ENCODE data around the gene TMEM176A. TPM values are rescaled to one million over a fixed set of nuclear protein-coding genes. Genes with fewer than 3 reads are reported as not detected.
A peak's percentile ranks its signal among the peaks of the same experiment; 100 is the strongest.

The TMEM176A gene
- total and polyA plus RNA-seq, 8 donors: 2.7 to 48.8 (median 5.9) TPM

- H3K27ac ChIP-seq: no peak overlapping the region
- H3K36me3 ChIP-seq: no peaks in the 10 kb centered on the region
- H3K9me3 ChIP-seq: peaks cover 0 to 10% of the 10 kb centered on the region in 2 donors
- no peaks in the 10 kb centered on the region for H3K4me1 ChIP-seq
- DNase-seq (no peak), ATAC-seq (no peak)
- no peaks in the 10 kb centered on the region for H3K27me3 ChIP-seq
- H3K4me3 ChIP-seq: no peak overlapping the region
- intact Hi-C loops (cut with DNase I): no loop called here
- TF ChIP-seq CTCF (IDR thresholded peaks at IDR 0.05): no peak
Measured at GRCh38 chr7:150814328-150815001, 13.9 kb downstream of the TMEM176A start.

DNA sequence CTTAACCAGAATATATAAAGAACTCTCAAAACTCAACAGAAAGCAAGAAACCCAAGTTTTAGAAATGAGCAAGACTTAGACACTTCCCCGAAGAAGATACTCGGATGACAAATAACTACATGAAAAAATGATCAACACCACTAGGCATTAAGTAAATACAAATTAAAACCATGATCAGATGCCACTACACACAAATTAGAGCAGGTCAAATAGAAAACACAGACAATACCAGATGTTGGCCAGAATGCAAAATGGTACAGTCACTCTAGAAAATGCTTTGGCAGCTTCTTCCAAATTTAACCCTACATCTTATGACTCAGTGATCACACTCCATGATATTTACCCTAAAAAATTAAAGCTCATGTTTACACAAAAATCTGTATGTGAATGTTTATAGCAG, 18.4 kb downstream of the TMEM176A start:
- H3K4me3 ChIP-seq: no peak overlapping the region
- intact Hi-C loops (cut with DNase I): no loop called here
- no peak for ATAC-seq

DNA sequence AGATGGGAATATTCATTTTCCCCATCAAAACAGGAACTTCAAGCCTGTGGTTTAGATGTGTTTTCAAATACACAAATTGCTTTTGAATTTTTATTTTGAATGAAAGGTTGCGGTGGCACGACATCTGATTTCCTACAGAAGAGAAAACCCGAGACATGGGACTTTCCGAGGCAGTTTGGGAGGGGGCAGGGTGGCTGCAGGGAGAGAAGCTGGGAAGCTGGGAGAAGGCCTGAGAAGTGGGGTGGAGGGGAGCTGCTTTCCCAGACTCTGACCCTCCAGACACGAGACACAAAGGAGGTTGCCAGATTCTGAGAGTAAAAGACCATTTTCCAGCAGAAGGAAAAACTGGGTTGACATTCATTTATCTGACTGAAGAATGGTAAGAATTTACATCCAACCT, 19.6 kb downstream of the TMEM176A start:
- H3K4me1 ChIP-seq: no peaks in the 10 kb centered on the region
- H3K27me3 ChIP-seq: no peaks in the 10 kb centered on the region
- no peak for DNase-seq
- ATAC-seq: peak; percentile 39
- H3K36me3 ChIP-seq: no peaks in the 10 kb centered on the region
- H3K9me3 ChIP-seq: peaks cover 0 to 10% of the 10 kb centered on the region in 2 donors
- TF ChIP-seq CTCF (IDR thresholded peaks at IDR 0.05): no peak
- H3K4me3 ChIP-seq: no peak overlapping the region
- peak overlapping the region in 1 of 2 donors; percentile 31 for H3K27ac ChIP-seq
- intact Hi-C loops (cut with DNase I): no loop called here

More for the DNA sequence above, 18.4 kb downstream of the TMEM176A start:
- Histone ChIP-seq H3K27ac (no peak overlapping the region), H3K4me1 (no peaks in the 10 kb centered on the region), H3K27me3 (no peaks in the 10 kb centered on the region), H3K36me3 (no peaks in the 10 kb centered on the region), H3K9me3 (peaks cover 0 to 10% of the 10 kb centered on the region in 2 donors)
- TF ChIP-seq CTCF (IDR thresholded peaks at IDR 0.05): no peak
- DNase-seq: no peak

- no peak for ATAC-seq
- peaks cover 0 to 9% of the 10 kb centered on the region in 2 donors for H3K9me3 ChIP-seq
- H3K36me3 ChIP-seq: no peaks in the 10 kb centered on the region
- H3K4me3 ChIP-seq: no peak overlapping the region
- no peaks in the 10 kb centered on the region for H3K4me1 ChIP-seq
- intact Hi-C loops (cut with DNase I): no loop called here
- H3K27ac ChIP-seq: peak overlapping the region in 1 of 2 donors; percentile 31
- TF ChIP-seq CTCF (IDR thresholded peaks at IDR 0.05): no peak
- no peak for DNase-seq
- no peaks in the 10 kb centered on the region for H3K27me3 ChIP-seq
Measured at GRCh38 chr7:150820578-150821198, 20.1 kb downstream of the TMEM176A start.

DNA sequence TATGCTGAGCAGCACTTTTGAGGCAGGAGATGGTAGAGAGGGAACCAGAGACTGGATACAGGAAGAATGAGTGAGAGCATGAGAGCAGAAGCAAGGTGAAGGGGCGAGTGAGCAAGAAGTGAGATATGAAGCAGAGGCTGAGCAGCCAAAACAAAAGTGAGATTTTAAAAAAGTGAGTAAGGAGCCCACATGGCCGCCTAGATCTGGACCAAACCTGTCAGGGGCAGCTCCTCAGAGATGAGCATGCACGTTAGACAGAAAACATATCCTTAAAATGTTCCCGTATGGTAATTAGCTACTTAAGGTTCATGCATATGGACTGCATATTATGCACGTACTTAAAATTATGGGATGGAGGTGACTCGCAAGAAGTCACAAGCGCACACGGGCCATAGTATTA, 22.5 kb downstream of the TMEM176A start:
- Histone ChIP-seq H3K27ac (no peak overlapping the region), H3K27me3 (no peaks in the 10 kb centered on the region), H3K4me3 (no peak overlapping the region), H3K36me3 (no peaks in the 10 kb centered on the region), H3K4me1 (no peaks in the 10 kb centered on the region), H3K9me3 (no peaks in the 10 kb centered on the region)
- ATAC-seq (no peak), DNase-seq (no peak)
- TF ChIP-seq CTCF (IDR thresholded peaks at IDR 0.05): no peak
- intact Hi-C loops (cut with DNase I): no loop called here

Measured in left lung (tissue), 10 donors.